GM18502 (cell line): ENCODE results near the gene TRIM46.
"Not testable (repeated sequence)": the region's sequence is repeated elsewhere in the genome, so short reads cannot be mapped to it uniquely, and the experiment has no call there.

Experiments used
- ATAC-seq: cut with Tn5 transposase; IDR thresholded peaks from one replicate; pipeline ENCODE4 v1.9.1; 2021; ENCODE audit warnings: mild to moderate bottlenecking; ENCODE audit not compliant: unreplicated experiment, poor library complexity

The TRIM46 gene

DNA sequence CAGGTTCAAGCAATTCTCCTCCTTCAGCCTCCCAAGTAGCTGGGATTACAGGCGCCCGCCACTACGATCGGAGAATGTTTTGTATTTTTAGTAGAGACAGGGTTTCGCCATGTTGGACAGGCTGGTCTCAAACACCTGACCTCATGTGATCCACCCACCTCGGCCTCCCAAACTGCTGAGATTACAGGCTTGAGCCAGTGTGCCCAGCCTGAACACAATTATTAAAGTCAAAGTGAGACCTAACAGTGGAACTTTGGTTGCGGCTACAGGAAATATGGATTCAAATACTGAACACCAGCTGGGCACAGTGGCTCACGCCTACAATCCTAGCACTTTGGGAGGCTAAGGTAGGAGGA lies 51.7 kb downstream of the TRIM46 start:
- not testable (repeated sequence) for ATAC-seq

DNA sequence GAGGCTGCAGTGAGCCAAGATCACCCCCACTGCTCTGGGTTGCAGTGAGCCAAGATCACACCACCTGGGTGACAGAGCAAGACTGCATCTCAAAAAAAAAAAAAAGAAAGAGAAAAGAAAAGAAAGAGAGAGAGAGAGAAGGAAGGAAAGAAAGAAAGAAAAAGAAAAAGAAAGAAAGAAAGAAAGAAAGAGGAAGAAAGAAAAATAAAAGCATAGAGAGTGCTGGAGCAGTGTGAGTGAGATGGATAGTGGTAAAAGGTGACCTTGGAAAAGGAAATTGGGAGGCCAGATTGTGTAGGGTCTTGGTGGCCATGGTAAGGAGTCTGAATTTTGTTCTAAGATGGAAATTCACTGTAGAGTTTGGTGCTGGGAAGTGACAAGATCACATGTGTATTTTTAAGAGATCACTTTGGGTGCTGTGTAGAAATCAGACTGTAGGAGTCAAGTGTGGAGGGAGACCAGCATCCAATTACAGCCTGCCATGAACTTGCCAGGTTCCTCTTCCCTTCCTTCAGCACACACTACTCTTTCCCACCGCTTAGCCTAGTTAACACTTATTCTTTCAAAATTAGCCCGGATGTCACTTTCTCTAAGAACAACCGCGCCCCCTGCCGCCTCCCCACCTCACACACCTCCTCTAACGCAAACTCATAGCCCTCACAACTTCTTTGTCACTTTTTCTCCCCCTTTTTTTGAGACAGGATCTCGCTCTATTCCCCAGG lies 52.7 kb downstream of the TRIM46 start:
- ATAC-seq: no peak

DNA sequence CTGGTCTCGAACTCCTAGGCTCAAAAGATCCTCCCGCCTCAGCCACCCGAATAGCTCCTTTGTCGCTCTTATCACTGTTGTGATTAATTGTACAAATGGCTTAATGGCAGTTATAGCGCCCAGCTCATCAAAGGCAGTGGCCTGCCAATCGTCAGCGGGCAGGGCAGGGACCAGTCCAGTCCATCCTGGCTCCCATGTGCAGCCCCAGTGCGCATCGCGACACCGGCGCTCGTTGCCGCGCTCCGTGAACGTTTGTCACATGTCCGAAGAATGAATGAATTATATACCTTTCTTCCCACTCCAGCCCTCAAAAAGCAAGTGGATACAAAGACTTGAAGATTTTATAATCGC lies 53.2 kb downstream of the TRIM46 start:
- ATAC-seq: no peak

DNA sequence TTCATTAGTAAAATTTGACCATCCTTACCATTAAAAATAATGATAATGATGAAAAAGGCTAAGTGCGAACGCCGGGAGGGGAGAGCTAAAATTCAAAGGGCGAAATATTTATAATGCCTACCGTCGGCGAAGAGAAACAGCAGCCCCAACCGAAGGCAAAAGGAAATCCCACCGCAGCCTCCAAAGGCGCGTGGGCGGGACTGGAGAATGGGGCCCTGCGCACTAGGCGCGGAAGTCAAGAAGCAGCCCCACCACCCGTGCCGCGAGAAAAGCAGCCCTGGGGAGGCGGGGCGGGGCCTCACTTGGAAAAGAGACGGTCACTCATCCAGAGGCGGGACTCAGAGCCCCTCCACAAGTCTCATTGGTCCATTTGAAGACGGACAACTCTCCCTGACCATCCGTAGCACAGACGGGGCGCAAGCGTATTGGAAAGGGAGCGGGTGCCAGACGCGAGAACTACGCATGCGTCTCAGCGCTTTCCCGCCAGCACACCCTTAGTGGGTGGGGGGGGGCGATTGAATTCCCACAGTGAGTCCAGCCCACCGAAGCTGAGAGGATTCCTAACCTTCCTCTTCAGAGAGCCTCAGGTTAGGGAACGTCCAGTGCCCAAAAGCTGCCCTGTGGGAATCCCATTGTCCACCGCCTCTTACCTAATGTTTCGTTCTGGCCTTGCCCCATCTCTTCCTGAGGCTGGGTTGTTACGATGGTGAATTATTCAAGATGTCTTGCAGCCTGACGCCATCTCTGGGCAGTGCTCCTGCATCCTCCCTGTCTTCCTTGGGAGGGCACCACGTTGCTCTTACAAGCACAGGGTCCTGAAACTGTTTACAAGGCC lies 53.8 kb downstream of the TRIM46 start:
- peak; percentile 89 for ATAC-seq

DNA sequence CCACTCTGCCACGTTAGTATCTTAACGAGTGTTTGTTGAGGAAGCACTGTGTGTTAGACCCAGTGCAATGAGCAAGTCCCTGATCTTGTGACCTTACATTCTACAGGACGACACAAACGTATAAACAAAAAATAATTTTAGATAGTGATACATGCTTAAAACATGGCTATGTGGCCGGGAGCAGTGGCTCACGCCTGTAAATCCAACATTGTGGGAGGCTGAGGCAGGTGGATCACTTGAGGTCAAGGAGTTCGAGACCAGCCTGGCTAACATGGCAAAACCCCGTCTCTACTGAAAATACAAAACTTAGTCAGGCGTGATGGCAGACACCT lies 54.4 kb downstream of the TRIM46 start:
- ATAC-seq: no peak

DNA sequence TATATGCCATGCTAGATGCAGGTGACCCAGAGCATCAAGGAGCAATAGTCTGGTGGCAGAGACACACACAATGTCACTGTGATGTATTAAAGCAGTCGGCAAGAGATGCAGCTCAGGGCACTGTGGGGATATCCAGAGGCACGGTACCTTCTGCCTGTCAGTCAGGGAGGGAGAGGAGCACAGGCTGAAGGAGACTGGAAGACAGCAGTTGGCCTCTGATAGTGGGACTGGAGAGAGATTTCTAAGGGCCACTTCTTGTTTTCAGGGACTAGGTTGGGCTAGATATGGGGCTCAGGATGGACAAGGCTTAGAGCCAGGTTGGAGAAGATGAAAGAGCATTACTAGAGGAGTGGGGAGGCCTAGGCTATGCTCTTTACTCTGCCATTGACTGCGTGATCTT lies 57.7 kb downstream of the TRIM46 start:
- ATAC-seq: not testable (repeated sequence)

DNA sequence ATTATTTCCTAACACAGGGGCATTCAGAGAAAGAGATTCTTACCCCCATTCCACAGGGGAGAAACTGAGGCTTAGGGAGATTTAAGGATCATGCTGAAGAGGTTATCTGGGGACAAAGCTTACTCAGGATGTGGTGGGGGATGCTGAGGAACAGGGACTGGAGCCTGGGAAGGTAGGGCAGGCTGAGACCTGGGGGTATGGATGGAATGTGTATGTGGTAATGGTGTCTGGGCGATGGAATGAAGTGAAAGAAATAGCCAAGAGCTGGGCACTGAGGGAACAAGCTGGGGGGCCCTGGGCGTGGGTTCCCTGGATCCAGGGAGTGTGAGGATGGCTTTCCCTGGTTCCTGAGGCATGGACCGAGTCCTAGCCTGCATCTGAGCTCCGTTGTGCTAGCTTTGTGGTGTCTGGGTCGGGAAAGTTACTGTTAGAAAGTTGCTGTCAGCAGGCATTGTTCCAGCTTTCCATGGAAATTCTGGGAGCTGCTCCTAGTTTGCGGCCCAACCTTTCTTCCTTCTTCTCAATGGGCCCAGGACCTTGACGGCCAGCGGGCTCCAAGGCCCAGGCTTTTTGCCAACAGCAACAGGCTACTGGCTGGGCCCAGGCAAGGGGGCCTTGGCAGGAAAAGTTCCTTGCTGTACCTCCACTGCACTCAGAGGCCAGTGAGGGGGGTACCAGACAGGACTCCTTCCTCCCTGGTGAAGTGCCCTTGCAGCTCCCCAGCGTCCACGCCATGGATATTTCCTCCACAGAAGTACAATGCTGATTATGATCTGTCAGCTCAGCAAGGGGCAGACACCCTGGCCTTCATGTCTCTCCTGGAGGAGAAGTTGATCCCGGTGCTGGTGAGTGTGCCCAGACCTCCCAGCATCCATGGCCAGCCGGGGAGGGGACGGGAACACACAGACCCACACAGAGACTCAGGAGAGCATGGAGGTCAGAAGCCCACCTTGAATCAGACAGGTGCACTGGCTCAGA lies 58.6 kb downstream of the TRIM46 start:
- not testable (repeated sequence) for ATAC-seq

DNA sequence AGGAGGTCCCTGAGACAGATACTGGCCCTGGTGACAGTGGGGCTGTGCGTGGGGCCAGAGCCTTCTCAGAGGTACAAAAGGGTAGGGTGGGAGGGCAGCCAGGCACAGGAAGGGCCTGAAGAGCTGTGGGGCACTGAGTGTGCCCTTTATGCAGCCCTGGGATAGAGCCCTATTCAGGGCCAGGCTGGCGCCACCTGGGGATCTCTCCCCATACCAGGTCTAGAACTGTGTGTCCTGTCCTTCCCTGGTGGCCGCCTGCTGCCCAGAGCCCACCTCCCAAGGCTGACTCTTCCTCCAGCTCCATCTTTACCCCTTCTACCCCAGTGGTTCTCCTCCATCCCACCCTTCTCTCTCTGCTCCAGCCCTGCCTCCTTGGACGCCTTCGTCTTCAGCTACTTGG lies 59.9 kb downstream of the TRIM46 start:
- ATAC-seq: not testable (repeated sequence)
